Esophagus mucosa (tissue), 1 donor: ENCODE data around the gene MTRFR. TPM values are rescaled to one million over a fixed set of nuclear protein-coding genes. Genes with fewer than 3 reads are reported as not detected.
"Not testable (repeated sequence)": the region's sequence is repeated elsewhere in the genome, so short reads cannot be mapped to it uniquely, and the experiment has no call there.

Experiments used
- ATAC-seq: fragments of 200-7000 bp; cut with Tn5 transposase; one replicate; pipeline ENCODE4 v1.9.1; 2020
- total RNA-seq: library from RNA; stranded (reverse); gene quantifications from one replicate; pipeline ENCODE4 v1.2.4, GENCODE V29; 2023
- donor health status: DM: yes; HTN: yes; CAD: no.

MTRFR gene
- total RNA-seq: 7.7 TPM

GRCh38 chr12:123232807-123233504 lies at the start of gene MTRFR, which contains the start of gene MPHOSPH9:
Gene MTRFR (plus strand): TSS chr12:123233436. CDS start chr12:123253675, 20,239 bp downstream.
Gene MPHOSPH9 (minus strand): TSS chr12:123233141. CDS start chr12:123230364, 2,777 bp downstream.
- peak; percentile 100 for ATAC-seq

GRCh38 chr12:123187637-123188036 lies 45.6 kb upstream of the MTRFR start:
- ATAC-seq: peak; percentile 67

- ATAC-seq: no peak
These were observed 33.3 kb upstream of the MTRFR start for GRCh38 chr12:123199936-123200335.

GRCh38 chr12:123200414-123200813 lies 32.8 kb upstream of the MTRFR start:
- no peak for ATAC-seq

GRCh38 chr12:123206794-123207193 lies 26.4 kb upstream of the MTRFR start:
- not testable (repeated sequence) for ATAC-seq

- ATAC-seq: not testable (repeated sequence)
These were observed 25.4 kb upstream of the MTRFR start for GRCh38 chr12:123207815-123208214.

GRCh38 chr12:123223241-123223668 lies 10.0 kb upstream of the MTRFR start:
- no peak for ATAC-seq

GRCh38 chr12:123225443-123225842 lies 7.8 kb upstream of the MTRFR start:
- ATAC-seq: no peak

- no peak for ATAC-seq
These were observed 5.5 kb upstream of the MTRFR start for GRCh38 chr12:123227581-123228258.

- no peak for ATAC-seq
These were observed 4.2 kb upstream of the MTRFR start for GRCh38 chr12:123229051-123229450.

DNA sequence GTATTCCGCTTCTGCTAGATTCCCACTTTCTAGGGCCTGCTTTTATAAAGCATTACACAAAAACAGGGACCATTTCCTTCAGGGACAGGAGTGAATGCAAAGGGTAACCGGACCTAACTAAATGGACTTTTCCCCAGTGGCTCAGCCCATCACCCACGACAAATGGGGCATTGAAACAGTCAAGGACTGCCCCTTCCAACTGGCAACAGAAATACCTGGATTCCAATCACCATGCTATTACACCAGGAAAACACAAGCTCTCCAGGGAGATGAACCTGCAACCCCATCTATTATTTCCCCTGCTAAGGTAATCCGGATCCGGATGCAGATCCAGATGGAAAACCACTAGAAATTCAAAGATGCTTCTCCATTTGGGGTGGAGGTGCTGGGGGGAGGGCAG lies 1.3 kb upstream of the MTRFR start:
- no peak for ATAC-seq

GRCh38 chr12:123232472-123232806 lies 797 bp upstream of the MTRFR start:
- ATAC-seq: no peak

- peak; percentile 28 for ATAC-seq
These were observed 471 bp downstream of the MTRFR start for GRCh38 chr12:123233505-123234308.

DNA sequence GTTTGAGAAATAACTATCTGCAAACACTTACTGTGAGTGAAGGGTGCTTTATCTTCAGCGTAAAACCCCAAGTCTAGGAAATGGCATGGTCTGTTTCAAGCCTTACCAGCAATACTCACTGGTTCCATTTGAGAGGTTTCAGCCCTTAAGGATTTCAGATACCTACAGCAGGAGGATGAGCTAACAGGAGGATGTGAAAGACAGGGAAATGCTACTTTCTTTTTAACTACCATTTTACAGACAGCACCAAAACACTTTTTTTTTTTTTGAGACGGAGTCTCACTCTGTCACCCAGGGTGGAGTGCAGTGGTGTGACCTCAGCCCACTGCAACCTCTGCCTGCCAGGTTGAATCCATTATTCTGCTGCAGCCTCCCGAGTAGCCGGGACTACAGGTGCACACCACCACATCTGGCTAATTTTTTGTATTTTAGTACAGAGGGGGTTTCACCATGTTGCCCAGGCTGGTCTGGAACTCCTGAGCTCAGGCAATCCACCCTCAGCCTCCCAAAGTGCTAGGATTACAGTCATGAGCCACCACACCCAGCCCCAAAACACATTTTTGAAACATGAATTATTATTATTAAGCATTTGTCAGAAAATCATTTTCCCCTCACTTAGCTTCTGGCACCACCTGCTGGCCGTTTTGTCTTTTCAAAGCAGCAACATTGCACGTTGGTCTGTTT lies 4.6 kb downstream of the MTRFR start:
- peak; percentile 16 for ATAC-seq

DNA sequence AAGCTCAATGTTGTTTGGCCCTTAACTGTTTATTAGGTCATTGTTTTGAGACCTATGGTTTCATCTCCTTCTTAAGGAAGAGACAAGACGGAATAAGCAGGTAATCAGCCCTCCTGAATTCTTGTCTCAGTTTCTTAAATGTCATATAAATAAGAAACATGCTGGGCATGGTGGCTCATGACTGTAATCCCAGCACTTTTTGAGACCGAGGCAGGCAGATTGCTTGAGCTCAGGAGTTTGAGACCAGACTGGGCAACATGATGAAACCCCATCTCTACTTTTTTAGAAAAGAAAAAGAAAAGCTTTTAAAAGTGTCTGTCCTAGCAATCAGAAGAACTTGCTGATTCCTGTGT lies 5.1 kb downstream of the MTRFR start:
- ATAC-seq: no peak

GRCh38 chr12:123238961-123239360 lies 5.7 kb downstream of the MTRFR start:
- no peak for ATAC-seq

GRCh38 chr12:123242116-123242904 lies 9.1 kb downstream of the MTRFR start:
- ATAC-seq: no peak

DNA sequence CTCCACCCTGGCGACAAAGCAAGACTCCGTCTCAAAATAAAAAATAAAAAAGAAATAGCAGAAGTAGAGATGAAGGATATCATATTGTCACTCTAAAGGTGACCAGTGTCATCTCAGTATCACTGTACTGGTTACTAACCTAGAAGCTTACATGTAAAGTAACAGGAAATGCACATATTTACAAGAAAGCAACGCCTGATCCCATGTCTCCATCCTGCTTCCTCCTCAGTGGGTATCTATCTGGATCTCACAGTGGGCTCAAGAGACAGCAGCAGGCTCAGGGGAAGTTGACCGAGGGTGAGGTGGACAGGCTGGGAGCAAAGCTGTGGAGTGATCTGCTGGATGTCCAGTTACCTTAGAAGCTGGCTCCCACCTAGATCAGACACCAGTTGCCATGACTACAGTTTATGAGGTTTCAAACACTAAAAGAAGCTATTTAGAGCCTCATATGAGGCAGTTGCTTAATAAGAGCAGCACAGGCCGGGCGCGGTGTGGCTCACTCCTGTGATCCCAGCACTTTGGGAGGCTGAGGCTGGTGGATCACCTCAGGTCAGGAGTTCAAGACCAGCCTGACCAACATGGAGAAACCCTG lies 10.5 kb downstream of the MTRFR start:
- ATAC-seq: no peak

DNA sequence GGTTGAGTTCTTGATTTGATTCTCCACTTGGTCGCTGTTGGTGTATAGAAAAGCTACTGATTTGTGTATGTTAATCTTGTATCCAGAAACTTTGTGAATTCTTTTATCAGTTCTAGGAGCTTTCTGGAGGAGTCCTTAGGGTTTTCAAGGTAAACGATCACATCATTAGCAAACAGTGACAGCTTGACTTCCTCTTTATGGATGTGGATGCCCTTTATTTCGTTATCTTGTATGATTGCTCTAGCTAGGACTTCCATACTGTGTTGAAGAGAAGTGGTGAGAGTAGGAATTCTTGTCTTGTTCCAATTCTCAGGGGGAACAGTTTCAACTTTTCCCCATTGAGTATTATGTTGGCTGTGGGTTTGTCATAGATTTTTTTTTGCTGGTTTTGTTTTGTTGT lies 12.4 kb downstream of the MTRFR start:
- ATAC-seq: no peak

GRCh38 chr12:123248129-123248528 lies 14.9 kb downstream of the MTRFR start:
- not testable (repeated sequence) for ATAC-seq

DNA sequence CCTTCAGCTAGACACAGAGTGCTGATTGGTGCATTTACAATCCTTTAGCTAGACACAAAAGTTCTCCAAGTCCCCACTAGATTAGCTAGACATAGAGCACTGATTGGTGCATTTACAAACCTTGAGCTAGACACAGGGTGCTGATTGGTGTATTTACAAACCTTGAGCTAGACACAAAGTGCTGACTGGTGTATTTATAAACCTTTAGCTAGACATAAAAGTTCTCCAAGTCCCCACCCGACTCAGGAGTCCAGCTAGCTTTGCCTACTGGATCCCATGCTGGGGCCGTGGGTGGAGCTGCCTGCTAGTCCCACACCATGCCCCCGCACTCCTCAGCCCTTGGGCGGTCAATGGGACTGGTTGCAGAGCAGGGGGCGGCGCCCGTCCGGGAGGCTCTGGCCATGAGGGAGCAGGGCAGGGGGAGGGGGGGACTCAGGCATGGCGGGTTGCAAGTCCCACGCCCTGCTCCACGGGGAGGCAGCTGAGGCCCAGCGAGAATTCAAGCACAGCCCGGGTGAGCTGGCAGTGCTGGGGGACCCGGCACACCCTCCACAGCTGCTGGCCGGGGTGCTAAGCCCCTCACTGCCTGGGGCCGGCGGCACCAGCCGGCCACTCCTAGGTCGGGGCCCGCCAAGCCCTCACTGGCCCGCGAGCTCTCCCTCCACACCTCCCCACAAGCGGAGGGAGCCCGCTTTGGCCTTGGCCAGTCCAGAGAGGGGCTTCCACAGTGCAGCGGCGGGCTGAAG lies 15.9 kb downstream of the MTRFR start:
- peak; percentile 27 for ATAC-seq
